HL-60/S4 treated with phorbol 12-myristate 13-acetate at 8.2 ng/mL for 4 days and 3 days (cell line): ENCODE data around the gene ERI2.

Experiments
- in situ Hi-C: fragments of 300-500 bp; cut with MboI; formaldehyde crosslinking; loops from 2 replicates; pipeline ENCODE4 v1.15.0; 2022; ENCODE audit warnings: low sequenced_read_pairs

ERI2 gene, protein sequence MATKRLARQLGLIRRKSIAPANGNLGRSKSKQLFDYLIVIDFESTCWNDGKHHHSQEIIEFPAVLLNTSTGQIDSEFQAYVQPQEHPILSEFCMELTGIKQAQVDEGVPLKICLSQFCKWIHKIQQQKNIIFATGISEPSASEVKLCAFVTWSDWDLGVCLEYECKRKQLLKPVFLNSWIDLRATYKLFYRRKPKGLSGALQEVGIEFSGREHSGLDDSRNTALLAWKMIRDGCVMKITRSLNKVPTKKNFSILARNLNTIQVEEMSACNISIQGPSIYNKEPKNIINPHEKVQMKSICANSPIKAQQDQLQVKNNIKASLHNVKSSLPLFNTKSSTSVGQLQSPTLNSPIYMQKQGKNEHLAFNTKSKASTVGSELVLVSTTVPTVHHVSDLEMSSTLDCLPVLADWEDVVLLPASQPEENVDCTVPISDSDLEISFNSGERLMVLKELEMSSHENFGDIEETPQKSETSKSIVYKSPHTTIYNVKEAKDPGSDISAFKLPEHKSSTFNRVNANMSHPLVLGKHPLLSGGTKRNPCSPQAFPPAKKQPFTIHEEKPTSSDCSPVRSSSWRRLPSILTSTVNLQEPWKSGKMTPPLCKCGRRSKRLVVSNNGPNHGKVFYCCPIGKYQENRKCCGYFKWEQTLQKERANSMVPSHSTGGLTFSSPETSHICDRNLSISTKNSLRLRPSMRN

DNA sequence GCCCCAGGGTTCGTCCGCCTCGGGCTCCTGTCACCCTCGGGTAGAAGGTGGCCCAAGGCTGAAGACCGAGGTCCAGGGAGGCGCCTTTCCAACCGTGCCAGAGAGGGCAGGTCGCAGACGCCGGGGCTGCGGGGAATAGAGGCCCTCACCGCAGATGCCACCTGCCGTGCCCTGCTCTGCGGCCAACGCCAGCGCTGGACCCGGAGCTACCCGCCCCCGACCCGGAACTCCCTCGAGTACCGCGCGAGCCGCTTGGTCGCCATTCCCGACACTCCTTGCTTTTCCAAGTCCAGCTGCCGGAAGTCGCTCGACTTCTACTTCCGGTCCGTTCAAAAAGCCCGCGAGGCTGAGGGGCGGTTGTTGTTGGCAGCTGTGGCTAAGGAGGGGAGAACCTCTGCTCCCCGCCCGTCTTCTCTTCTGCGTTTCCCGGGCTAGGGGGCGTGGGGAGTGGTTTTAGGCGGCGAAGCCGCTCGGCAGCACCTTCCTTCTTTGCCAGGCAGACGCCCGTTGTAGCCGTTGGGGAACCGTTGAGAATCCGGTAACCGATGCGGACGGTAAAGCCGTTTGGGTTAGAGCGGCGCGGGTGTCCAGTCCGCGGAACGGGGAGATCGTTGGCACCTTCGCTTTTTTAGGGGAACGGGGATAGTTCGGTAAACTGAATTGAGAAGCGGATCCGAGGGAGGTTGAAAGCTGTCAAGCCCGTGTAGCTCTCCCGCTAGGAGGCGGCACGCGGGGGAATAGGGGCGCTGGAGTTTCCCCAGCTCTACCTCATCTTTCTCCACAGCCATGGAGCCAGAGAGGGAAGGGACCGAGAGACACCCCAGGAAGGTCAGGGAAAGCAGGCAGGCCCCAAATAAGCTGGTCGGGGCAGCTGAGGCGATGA, at the start of gene ERI2, which contains the start of gene REXO5:
ERI2 (minus strand) TSS at position 305 of the 883 bp plus-strand sequence; CDS start at position 263, 42 bp downstream.
REXO5 (plus strand) TSS at position 360 of the 883 bp plus-strand sequence; CDS start at position 787, 427 bp downstream.
- in situ Hi-C loops = no loop called here

DNA sequence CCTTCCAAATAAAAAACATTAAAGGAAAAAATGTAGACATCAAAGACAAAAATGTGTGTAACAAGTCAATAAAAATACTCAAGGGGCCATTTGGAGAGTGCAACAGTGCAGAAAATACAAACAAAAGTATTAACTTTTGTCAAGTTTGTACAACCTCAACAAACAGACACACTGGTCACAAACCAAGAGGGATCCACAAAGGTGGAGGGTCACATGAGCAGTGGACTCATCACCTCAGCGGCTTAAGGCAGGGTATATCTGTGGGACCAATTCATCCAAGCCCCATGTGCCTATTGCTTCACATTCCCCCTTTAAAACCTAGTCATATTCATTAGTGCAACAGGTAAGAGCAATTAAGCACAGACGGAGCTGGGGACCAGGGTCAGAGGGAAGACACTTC, 48.7 kb upstream of the ERI2 start:
- in situ Hi-C loops = loop anchor here (10.0 kb wide), 1 partner anchor 230 kb away; no protein-coding TSS in a partner anchor

DNA sequence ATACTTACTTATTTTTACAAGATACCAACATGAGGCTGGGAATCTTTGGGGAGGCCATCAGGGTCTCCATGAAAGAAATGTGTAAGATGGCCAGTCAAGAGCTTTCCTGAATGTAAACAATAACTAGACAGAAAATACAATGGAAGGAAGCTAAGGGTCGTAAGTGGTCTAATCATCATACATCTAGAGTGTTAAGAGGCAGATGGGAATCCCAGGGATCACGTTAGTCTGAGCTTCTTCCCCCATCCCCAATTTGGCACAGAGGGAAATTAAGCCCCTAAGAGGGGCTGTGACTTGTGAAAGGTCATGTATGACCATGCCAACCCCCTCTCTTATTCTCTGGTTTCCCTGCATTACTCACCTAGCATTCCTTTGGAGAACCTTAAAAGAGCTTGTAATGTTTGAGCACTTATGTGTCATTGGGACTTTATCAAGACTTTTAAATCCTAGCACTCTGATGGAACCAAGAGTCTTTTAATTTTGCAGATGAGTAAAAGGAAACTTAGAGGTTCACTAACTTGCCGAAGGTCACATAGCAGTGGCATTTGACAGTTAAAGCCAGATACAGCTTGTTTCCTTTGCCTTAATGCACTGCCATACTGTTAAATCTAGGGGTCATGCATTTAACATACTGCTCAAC, 47.8 kb upstream of the ERI2 start:
- in situ Hi-C loops = loop anchor here (10.0 kb wide), 1 partner anchor 231 kb away; no protein-coding TSS in a partner anchor

DNA sequence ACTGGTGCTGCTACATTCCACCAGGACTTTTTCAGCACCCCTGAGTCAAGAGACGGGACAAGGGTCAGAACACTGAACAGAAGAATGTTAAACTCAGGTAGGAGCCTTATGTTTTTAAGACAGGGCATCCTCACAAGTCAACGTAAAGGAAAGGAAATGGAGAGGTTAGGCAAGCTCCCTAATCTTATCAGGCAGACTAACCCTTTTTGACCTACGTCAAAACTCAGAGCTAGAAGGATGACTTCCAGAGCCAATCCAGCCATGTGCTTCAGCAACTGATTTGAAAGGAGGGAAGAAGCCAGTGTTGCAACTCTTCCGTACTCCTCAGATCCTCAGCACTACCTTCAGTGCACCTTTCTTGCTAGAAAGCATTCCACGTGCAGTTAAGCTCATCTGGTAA, 46.9 kb upstream of the ERI2 start:
- in situ Hi-C loops = loop anchor here (10.0 kb wide), 1 partner anchor 232 kb away; no protein-coding TSS in a partner anchor

DNA sequence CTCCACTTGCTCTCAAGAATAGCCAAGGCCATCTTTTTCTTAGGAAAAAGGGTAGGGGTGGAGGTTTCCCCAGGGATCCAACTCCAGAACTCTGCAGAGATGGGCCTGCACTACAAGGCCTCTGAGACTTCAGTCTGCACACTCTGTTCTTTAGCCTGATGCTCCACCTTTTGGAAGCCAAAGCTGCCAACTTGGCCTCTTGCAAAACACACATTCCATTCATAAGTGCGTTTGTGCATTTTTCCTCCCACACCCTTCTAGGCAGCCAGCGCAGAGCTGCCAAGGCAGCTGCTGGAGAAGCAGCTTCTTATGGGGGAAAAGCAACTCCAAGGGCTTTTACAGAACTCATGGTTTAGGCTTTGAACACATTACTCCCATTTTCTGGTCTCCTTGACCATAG, 45.3 kb upstream of the ERI2 start:
- in situ Hi-C loops = loop anchor here (10.0 kb wide), 1 partner anchor 233 kb away; no protein-coding TSS in a partner anchor

DNA sequence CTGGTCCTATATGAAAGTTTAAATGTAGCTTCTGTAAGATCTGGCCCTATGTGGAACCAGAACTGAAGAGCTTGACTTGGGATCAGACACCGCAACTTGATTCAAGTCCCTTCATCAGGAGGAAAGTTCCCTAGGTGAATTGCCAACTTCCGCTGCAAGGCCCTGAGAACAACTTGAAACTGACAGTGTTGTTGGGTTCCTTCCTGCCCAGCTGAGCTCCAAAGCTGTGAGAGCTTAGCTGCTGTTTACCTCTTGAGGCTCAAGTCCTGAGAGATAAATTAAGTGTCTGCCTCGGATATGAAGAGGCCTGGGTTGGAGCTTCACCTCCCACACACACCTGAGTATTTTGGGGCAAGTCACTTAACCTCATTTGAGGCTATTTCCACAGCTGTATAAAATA, 44.7 kb upstream of the ERI2 start:
- in situ Hi-C loops = loop anchor here (10.0 kb wide), 1 partner anchor 234 kb away; no protein-coding TSS in a partner anchor

DNA sequence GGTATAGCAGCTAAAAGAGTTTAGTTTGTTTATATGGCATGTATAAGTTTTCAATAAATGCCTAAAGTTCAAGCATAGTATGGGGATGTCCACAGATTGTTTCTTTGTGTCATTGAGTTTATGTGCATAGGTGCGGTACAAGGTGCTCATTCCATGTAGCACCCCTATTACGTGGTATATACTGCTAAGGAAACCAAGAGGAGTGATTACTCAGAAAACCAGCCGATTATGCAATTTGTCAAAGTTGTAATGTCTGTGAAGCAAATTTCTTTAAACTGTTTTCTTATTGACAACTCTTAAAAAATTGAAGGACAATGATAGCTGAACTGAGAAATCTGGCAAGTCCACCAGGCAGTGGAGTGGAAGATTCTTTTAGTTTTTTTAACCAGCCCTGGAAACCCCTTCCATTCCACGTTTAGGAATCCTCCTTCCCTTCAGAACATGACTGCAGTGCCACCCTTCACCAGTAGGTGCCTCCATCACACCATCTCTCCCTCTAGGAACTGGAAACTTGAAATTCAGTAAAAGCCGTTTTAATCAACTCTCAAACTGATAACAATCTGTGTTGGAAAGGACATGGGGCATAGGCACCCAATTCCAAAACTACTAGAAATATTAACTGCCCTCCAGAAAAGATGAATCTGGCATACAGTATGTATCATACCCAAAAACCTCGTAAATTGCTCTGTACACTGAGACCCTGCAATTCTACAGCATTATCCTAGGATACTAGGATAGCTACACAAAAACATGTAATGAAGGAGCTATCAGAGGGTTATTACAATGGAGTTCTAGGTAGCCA, 43.5 kb upstream of the ERI2 start:
- in situ Hi-C loops = loop anchor here (10.0 kb wide), 1 partner anchor 235 kb away; no protein-coding TSS in a partner anchor

DNA sequence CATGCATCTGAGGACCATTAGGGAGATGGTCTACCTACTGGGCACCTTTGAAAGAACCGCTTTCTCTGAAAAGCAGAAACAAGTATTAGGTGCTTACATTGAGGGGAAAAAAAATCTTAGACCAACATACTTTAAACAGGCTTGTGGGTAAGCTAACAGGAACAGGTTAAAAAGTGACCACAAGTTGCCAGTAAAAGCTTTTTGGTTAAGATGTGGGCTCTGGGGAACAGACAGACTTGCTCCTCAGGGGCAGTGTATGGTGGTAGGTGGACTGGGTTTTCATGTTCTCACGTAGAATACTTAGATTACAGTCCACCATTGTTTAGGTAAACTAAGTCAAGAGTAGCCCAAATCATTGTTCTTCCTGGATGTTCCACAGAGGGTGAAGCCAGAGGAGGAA, 41.3 kb upstream of the ERI2 start:
- in situ Hi-C loops = no loop called here

DNA sequence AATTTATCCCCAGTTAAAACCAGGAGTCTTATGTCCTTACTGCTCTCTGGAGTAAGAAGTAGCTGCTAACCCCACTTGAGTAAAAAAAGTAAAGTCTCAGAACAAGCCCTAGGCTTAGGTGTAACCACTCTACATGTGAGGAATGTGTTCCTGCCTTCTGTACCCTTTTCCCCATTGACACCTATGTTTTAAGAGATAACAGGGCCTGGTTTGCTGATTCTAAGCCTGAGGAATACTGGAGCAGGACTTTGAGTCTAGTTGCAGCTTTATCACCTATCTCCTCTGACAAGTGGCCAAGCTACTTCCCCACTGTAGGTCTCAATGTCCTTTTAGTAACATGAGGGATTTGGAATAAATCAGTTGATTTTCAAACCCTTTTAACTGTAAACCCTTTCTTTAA, 40.3 kb upstream of the ERI2 start:
- in situ Hi-C loops = no loop called here

DNA sequence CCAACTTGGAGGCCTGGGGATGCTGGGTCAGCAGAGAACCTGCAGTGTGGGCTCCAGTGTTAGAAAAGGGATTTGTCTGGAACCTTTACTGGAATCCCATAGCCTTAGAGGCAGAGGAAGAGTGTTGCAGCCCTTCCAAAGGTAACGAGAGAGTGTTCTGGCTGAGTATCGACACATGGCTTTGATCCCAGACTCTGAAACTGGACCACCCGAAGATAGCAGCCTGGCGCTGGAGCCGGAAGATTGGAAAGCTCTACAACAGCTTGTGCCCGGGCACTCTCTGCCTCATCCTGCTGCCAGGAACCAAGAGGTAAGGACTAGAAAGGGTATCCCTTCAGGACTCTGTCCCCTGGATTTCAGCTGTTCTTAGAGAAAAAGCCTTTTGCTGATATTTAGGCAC, 39.8 kb upstream of the ERI2 start:
- in situ Hi-C loops = no loop called here

DNA sequence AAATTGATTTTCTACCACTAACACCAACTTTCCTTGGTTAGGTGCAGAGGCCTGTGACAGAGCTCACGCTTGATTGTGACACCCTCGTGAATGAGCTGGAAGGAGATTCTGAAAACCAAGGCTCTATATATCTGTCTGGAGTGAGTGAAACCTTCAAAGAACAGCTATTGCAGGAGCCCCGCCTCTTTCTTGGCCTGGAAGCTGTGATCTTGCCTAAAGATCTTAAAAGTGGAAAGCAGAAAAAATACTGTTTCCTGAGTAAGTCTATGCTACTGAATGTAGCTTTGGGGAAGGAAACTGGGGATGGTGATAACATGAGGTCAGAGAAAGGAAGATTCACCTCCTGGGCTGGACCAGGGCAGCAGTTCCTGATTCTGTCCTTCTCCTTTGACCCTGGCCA, 38.3 kb upstream of the ERI2 start:
- in situ Hi-C loops = no loop called here

DNA sequence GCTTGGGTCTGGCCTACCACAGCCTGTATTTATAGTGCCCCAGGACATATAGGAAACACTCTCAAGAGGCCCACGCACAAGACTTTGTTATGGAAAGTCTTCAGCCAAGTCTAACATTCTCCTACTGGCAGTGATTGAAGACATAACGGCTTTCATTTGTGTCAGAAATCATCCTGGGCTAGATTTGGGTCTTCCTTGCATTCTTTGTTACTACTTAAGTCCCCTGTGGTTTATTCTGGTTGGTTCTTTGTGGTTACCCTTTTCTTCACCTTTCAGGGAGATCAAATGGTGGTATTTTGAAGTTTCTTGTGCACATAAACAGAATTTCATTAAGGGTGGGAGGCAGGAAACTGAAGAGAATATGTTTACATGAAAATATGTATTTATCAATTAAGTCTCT, 37.8 kb upstream of the ERI2 start:
- in situ Hi-C loops = no loop called here

DNA sequence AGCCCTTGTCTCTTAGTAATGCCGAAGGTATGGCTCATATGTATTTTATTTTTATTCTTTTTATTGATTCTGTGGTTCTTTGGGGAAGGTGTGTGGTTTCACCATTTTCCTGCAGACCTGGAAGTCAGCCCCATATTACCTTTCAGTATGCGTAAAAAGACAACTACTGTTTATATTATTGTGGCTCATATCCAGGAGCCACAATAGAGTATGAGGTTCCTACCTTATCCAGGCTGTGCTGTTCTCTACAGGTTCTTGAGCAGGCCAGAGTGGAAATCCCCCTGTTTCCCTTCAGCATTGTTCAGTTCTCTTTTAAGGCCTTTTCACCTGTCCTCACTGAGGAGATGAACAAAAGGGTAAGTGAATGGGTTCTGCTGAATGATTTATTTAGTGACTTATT, 33.2 kb upstream of the ERI2 start:
- in situ Hi-C loops = no loop called here

DNA sequence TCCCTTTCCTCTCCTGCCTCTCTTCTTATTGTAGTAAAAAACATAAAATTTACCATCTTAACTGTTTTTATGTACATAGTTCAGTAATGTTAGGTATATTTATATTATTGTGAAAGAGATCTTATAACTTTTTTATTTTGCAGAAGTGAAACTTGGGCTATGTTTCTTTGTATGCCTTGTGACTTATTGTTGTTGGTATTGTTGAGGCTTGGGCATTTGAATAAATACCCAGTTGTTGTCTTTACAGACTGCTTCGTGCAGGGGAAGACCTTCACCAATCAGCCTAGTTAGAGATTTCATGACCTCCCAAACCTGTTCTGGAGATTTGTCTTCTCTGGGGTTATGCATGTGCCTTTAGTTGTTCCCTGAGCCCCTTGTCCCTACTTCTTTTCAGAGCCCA, 32.0 kb upstream of the ERI2 start:
- in situ Hi-C loops = no loop called here

DNA sequence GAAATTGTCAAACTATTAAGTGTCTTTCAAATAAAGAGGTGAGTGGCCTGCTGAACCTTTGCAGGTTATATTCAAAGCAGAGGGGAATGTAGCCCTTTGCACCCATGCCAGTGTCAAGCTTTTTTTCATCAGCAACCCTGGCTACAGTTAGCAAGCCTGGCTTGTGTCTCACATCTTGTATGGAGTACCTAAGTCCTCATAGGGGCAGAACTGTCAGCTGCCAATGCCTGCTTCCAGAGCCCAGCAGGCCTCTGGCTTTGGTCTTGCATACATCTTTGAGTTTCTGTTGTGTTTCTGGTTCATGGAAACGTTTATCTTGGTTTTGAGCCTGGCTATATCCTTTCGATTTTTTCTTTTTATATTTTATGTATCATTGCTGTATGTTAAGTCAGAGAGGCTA, 26.8 kb upstream of the ERI2 start:
- in situ Hi-C loops = no loop called here

DNA sequence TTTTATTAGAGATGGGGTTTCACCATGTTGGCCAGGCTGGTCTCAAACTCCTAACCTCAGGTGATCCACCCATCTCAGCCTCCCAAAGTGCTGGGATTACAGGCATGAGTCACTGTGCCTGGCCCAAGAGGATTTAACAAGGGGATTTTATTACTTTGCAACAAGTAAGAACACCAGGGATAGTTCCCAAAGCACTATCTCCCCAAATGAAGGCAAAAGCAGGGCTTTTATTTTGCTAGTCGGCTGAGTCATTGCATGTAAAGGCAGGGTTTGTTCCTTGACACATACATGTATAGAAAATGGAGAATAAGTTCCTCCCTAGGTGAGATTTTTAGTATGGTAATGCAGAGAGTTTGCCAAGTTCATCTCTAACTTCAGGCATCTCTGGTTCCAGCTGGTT, 24.1 kb upstream of the ERI2 start:
- in situ Hi-C loops = no loop called here

DNA sequence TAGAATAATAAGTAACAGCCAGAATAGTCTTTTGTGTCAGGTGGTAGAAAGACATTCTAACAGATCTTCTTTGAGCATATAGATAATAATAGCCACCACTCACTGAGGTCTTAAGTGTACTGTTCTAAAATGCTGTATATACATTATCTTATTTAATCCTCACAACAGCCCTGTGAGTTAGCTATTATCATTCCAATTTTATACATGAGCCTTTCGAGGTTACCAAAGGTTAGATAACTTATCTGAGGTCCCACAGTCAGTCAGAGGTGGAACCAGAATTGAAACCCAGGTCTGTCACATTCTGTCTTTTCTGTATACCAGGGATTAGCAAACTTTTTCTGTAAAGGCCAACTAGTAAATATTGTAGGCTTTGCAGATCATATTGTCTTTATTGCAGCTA, 23.3 kb upstream of the ERI2 start:
- in situ Hi-C loops = no loop called here

DNA sequence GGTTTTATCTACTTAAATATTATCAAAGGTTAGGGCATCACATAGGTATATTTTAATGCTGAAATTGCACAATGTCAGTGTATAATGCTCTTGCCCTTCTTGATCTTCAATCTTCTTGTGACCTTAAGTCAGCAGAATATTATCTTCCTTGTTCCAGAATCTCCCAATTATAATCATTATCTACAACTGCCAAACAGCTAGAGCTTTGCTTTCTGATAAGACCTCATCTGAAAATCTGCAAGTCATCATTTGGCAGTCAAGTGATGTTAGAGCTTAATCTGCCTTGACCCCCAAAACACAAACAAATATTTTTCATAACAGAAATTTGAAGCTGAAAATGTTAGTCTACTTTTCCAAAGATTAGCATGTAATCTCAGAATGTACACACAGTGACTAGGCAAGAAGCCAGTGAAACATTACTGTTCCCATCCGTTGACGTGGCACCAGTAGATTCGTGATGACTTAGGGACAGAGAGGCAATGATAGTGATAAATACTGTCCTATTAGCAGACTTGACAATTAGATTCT, 19.8 kb upstream of the ERI2 start:
- in situ Hi-C loops = no loop called here
